Measurements from ENCODE around the gene KIF26A. TPM values are rescaled to one million over a fixed set of nuclear protein-coding genes. Genes with fewer than 3 reads are reported as not detected.

KIF26A gene
- total RNA-seq, 1 donor from 2014 or later, result 7.0 TPM

DNA sequence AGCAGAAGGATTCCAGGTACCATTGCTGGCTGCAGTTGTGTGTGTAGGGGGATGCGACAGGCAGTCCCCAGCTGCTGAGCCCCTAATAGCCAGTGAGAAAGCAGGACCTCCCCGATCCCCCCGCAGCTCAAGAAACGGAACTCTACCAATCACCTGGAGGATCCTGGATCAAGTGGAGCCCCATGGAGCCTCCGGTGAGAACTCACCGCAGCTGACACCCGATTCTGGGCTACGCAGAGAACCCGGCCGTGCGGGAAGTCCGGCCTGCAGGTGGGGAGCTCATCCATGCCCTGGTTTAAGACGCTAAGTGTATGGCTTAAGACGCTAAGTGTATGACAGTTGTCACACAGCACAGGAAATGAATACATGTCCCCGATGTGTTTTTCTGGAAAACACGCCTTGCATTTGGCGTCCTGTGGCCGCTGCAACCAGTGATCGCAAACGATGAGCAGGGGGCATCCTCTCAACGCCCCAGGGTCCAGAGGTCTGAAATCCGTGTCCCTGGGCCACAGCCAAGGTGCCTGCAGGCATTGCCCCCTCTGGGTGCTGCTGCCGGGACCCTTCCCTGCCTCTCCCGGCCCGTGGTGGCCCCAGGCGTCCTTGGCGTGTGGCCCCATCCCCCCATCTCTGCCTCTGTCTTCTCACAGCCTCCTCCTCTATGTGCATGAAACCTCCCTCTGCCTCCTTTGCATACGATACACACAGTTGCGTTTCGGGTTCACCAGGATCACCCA is 75.1 kb downstream of the KIF26A start:
- Mint-ChIP-seq H3K9me3 (ENCODE audit: low read depth) (no peaks in the 10 kb centered on the region), H3K4me3 (ENCODE audit: low read depth) (no peak overlapping the region), H3K36me3 (ENCODE audit: insufficient read depth) (no peaks in the 10 kb centered on the region), H3K27me3 (peaks cover 15% of the 10 kb centered on the region), H3K27ac (no peak overlapping the region), H3K4me1 (ENCODE audit: low read depth) (no peaks in the 10 kb centered on the region)
- no peak for DNase-seq (ENCODE audit: low spot score, unreplicated experiment)
- TF ChIP-seq, protein P1, sequence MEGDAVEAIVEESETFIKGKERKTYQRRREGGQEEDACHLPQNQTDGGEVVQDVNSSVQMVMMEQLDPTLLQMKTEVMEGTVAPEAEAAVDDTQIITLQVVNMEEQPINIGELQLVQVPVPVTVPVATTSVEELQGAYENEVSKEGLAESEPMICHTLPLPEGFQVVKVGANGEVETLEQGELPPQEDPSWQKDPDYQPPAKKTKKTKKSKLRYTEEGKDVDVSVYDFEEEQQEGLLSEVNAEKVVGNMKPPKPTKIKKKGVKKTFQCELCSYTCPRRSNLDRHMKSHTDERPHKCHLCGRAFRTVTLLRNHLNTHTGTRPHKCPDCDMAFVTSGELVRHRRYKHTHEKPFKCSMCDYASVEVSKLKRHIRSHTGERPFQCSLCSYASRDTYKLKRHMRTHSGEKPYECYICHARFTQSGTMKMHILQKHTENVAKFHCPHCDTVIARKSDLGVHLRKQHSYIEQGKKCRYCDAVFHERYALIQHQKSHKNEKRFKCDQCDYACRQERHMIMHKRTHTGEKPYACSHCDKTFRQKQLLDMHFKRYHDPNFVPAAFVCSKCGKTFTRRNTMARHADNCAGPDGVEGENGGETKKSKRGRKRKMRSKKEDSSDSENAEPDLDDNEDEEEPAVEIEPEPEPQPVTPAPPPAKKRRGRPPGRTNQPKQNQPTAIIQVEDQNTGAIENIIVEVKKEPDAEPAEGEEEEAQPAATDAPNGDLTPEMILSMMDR (IDR thresholded peaks at IDR 0.05; ENCODE audit: unreplicated experiment), result no peak

DNA sequence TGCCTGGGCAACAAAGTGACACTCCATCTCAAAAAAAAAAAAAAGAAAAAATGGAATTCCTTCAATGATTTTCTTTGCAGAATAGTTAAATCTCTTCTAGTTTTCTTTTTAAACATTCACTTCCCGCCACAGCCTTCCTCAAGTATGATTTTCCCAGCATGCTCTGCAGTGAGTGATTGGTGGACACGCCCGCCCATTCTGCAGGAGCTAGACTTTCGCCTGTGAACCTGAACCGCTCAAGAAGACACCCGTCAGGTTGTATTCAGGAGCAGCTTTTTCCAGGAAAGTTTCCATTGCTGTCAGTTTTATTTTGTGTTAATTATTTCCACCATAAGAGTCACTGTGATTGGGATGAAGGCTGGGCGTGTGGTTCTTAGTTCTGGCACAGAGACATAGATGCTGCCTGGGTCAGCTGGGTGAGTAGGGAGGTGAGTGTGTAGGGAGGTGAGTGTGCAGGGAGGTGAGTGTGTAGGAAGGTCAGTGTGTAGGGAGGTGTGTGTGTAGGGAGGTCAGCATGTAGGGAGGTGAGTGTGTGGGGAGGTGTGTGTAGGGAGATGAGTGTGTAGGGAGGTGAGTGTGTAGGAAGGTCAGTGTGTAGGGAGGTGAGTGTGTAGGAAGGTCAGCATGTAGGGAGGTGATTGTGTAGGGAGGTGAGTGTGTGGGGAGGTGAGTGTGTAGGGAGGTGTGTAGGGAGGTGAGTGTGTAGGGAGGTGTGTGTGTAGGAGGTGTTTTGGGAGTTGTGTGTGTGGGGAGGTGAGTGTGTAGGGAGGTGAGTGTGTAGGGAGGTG is 76.2 kb downstream of the KIF26A start:
- peaks cover 20% of the 10 kb centered on the region for H3K27me3 Mint-ChIP-seq
- peaks cover 7% of the 10 kb centered on the region for H3K4me1 Mint-ChIP-seq (ENCODE audit: low read depth)
- no peaks in the 10 kb centered on the region for H3K36me3 Mint-ChIP-seq (ENCODE audit: insufficient read depth)
- no peaks in the 10 kb centered on the region for H3K9me3 Mint-ChIP-seq (ENCODE audit: low read depth)
- H3K27ac Mint-ChIP-seq, result no peak overlapping the region
- DNase-seq (ENCODE audit: low spot score, unreplicated experiment), result no peak
- TF ChIP-seq, protein P1 (IDR thresholded peaks at IDR 0.05; ENCODE audit: unreplicated experiment), result no peak
- no peak overlapping the region for H3K4me3 Mint-ChIP-seq (ENCODE audit: low read depth)

DNA sequence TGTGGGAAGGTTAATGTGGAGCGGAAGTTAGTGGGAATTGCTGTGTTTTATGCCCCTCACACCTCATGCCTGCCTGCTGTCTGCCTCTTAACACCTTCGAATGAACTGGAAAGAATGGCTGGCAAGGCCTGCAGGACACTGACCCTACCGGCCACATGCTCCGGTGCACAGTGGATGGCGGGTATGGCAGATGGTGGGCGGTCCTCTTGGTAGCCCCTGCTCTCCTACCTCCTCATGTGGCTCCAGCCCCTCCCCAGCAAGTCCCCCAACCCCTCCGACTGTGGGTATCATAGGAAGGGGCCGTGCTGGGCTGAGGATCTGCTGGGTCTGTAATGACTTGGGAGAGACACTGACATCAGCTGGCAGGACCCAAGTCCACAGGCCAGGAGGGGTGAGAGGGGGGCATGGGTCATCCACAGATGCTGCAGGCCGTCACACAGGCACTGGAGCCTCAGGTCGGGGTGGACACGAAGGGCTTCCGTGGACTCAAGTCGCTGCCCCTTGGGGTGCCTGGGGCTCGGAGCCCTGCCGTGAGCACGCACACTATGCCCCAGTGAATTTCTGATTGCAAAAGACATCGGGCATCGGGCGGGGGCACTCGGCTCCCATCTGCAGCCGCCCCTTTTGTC is 77.4 kb downstream of the KIF26A start:
- Mint-ChIP-seq H3K4me1 (ENCODE audit: low read depth) (peaks cover 8% of the 10 kb centered on the region), H3K4me3 (ENCODE audit: low read depth) (no peak overlapping the region), H3K27me3 (peaks cover 18% of the 10 kb centered on the region), H3K36me3 (ENCODE audit: insufficient read depth) (no peaks in the 10 kb centered on the region), H3K27ac (no peak overlapping the region), H3K9me3 (ENCODE audit: low read depth) (no peaks in the 10 kb centered on the region)
- DNase-seq (ENCODE audit: low spot score, unreplicated experiment), result no peak
- TF ChIP-seq, protein P1 (IDR thresholded peaks at IDR 0.05; ENCODE audit: unreplicated experiment), result no peak

DNA sequence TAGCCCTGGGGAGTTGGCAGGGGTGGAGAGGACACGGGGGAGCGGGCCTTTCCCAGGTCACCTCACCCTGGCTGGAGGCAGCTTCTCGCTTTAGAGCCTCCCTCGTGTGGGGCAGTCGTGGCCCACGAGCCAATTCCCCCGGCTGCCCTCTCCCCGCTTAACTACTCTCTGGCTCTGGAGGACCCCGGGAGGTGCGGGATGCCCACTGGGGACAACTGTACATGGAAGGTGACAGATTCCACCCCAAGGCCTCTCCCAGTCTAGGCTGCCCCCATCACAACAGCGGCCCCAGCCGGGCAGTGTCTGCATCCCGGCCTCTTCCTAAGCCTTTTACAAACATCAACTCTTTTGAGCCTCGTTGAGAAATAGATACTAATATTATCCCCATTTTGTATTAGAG is 78.1 kb downstream of the KIF26A start:
- no peak overlapping the region for H3K27ac Mint-ChIP-seq
- H3K4me3 Mint-ChIP-seq (ENCODE audit: low read depth), result no peak overlapping the region
- no peaks in the 10 kb centered on the region for H3K36me3 Mint-ChIP-seq (ENCODE audit: insufficient read depth)
- DNase-seq (ENCODE audit: low spot score, unreplicated experiment), result no peak
- H3K4me1 Mint-ChIP-seq (ENCODE audit: low read depth), result peaks cover 8% of the 10 kb centered on the region
- H3K9me3 Mint-ChIP-seq (ENCODE audit: low read depth), result no peaks in the 10 kb centered on the region
- peaks cover 18% of the 10 kb centered on the region for H3K27me3 Mint-ChIP-seq
- TF ChIP-seq, protein P1 (IDR thresholded peaks at IDR 0.05; ENCODE audit: unreplicated experiment), result no peak

Data from progenitor cell of endocrine pancreas (in vitro differentiated cells).